GM12872 (cell line): ENCODE measurements around the gene EIF4E2.

Experiments used
- TF ChIP-seq, protein P1 (sequence below): IDR thresholded peaks from 3 replicates; pipeline ENCODE4 v1.5.1; 2011; ENCODE audit warnings: low read depth, mild to moderate bottlenecking, low read length, moderate library complexity; ENCODE audit not compliant: insufficient read depth

The EIF4E2 gene

GRCh38 chr2:232504438-232504837 is 46.1 kb upstream of the EIF4E2 start:
- TF ChIP-seq, protein P1, sequence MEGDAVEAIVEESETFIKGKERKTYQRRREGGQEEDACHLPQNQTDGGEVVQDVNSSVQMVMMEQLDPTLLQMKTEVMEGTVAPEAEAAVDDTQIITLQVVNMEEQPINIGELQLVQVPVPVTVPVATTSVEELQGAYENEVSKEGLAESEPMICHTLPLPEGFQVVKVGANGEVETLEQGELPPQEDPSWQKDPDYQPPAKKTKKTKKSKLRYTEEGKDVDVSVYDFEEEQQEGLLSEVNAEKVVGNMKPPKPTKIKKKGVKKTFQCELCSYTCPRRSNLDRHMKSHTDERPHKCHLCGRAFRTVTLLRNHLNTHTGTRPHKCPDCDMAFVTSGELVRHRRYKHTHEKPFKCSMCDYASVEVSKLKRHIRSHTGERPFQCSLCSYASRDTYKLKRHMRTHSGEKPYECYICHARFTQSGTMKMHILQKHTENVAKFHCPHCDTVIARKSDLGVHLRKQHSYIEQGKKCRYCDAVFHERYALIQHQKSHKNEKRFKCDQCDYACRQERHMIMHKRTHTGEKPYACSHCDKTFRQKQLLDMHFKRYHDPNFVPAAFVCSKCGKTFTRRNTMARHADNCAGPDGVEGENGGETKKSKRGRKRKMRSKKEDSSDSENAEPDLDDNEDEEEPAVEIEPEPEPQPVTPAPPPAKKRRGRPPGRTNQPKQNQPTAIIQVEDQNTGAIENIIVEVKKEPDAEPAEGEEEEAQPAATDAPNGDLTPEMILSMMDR: no peak

GRCh38 chr2:232505856-232506255 is 44.6 kb upstream of the EIF4E2 start:
- TF ChIP-seq, protein P1: no peak

- TF ChIP-seq, protein P1: no peak
These were observed 43.8 kb upstream of the EIF4E2 start for GRCh38 chr2:232506709-232507108.

DNA sequence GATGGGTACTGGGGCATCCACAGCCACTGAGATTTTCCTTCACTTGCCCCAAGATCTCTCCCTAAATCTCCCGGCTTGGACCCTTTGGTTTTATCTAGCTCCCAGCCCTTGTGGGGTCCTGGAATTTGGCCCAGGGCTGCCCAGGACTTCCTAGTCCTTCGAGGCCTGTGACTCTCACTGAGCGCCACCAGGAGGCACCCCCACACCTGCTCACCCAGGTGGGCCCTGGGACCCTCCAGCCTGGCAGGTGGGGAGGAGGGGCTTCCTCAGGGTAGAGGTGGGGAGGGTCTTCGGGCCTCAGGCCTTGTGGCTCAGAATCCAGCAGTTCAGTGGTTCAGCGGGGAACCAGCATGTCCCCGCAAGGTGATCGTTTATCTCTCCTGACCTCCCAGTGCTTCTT is 42.2 kb upstream of the EIF4E2 start:
- TF ChIP-seq, protein P1: no peak

DNA sequence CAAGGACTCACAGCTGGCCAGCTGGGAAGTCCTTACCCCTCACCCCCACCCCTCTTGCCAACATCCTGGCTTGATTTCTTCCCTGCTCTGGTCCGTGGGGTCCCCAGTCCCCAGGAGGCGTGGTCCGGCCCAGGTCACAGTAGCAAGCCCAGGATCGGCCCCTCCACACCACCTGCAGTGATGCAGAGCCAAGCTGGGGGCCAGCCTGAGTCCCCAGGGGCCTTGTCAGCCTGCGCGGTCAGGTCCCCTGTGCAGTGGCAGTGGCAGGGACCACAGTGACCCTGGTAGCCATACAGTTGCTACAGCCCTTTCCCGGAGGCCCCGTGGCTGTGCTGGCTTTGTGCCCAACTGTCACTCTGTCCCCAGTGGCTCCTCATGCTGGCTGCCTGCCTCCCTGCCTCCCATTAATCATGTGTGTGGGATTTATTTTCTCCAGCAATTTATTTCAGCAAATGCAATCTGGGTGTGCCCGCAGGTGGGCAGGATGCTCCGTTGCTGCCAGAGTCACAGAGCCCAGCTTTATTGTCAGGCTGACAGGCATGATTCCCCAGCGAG is 39.1 kb upstream of the EIF4E2 start:
- TF ChIP-seq, protein P1: no peak

DNA sequence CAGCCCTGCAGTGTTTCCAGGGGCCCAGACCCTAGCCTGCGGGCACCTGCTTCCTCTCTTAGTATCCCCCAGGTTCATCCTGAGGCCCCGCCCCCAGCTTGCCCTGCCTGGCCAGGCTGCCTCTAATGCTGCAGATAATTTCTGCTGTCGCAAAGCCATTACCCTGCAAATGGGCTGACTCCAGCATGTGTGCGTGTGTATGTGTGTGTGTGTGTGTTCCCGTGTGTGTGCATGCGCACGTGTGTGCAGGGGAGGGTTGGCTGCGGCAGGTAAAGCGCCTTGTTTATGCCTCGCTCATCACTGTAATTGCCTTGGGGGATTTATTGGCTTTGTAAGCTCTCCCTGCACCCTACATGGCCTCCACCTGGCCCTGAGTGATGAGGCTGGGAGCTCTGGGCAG is 37.9 kb upstream of the EIF4E2 start:
- TF ChIP-seq, protein P1: no peak

DNA sequence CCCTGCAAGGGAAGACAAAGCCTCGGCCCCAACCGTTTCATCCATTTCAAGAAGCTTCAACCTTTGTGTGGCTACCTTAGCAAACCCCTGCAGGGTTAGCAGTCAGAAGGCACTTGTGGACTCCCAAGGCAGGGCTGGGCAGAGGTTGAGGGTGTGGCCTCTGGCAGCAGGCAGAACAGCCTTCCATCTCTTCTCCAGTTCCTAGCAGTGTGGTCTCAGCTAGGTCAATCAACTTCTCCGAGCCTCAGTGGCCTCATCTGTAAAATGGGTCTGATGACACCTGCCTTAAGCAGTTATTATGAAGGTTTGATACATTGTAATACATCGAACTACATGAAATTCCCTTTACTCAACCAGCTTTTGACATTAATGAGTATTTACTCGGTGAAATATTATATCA is 37.1 kb upstream of the EIF4E2 start:
- TF ChIP-seq, protein P1: no peak
